Stimulated activated CD4-positive, alpha-beta T cell treated with anti-CD3 and anti-CD28 coated beads, TNF-alpha, amount 100 ng/mL, for 24 hours (primary cell): ENCODE measurements around the gene RTN4RL1.
"Not testable (repeated sequence)": the region's sequence is repeated elsewhere in the genome, so short reads cannot be mapped to it uniquely, and the experiment has no call there.

Experiments
- DNase-seq, 3 experiments: peaks; one replicate each; pipeline ENCODE4 v3.0.0-alpha.2; 2020; ENCODE audit warnings: low read depth in 3 of 3

The RTN4RL1 gene

DNA sequence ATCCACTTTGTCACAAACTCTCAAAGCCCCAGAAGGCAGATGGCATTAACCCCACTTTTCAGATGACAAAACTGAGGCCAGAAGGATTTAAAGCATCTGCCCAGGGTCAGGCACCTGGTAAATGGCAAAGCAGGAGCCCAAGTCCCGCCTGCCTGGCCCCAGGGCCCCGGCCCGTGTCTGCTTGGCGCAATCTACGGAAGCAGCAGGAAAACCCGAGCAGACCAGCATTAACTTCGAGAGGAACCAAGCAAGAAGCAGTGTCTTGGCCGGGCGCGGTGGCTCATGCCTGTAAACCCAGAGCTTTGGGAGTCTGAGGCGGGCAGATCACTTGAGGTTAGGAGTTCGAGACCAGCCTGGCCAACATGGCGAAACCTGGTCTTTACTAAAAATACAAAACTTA is 21.6 kb downstream of the RTN4RL1 start:
- DNase-seq: no peak

DNA sequence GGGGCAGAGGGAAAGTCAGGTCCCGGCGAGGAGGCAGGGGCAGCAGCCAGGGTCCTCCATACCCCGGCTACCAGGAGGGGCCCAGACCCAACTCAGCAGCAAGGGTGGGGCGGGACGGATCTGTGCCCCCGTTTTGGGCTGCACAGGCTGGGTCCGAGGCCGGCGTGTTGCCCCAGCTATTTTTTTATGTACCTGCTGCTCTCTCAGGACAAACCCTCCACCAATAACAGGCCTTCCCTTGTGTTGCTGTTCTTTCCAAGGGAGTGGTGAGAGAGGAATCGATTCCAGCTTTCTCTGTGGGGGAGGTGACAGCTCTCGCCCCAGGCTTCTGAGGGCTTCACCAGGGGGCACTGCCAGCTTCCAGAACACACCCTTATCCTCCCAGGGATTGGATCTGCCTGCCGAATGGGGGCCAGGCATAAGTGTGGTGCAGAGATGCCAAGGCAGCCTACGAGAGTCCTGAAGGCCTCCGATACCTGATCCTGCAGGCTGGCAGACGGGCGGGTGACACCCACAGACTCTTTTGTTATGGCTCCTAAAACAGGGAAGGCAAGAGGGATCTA is 22.3 kb downstream of the RTN4RL1 start:
- no peak for DNase-seq

DNA sequence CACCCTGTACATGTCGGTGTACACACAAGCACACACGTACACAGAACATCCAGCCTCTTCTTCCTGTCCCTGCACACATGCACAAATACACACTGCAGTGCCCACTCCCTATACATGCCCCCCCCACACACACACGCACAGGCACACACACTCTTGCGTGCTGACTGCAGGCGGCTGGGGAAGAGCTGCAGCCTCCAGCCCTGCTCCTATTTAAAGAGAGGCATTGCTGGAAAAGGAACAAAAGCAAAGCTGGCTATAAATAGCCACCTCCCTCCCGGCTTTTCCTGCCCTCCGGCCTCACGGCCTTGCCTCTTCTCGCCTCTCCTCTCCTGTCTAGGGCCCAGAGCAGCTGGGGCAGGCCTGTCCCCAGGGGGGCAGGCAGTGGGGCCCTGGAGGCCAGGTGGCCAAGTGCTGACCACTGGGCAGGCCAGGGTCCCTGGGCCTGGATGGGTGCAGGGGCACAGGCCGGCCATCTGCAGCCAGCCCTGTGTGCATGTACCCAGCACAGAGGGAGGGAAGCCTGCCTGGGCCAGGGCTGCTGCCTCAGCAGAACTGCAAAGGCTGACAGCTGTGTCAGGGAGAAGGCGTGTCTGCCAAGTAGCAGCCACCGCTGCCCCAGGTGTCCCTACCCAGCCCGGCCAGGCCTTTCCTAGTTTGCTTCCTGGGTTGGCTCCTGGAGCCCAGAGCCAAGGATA is 25.4 kb downstream of the RTN4RL1 start:
- no peak for DNase-seq

DNA sequence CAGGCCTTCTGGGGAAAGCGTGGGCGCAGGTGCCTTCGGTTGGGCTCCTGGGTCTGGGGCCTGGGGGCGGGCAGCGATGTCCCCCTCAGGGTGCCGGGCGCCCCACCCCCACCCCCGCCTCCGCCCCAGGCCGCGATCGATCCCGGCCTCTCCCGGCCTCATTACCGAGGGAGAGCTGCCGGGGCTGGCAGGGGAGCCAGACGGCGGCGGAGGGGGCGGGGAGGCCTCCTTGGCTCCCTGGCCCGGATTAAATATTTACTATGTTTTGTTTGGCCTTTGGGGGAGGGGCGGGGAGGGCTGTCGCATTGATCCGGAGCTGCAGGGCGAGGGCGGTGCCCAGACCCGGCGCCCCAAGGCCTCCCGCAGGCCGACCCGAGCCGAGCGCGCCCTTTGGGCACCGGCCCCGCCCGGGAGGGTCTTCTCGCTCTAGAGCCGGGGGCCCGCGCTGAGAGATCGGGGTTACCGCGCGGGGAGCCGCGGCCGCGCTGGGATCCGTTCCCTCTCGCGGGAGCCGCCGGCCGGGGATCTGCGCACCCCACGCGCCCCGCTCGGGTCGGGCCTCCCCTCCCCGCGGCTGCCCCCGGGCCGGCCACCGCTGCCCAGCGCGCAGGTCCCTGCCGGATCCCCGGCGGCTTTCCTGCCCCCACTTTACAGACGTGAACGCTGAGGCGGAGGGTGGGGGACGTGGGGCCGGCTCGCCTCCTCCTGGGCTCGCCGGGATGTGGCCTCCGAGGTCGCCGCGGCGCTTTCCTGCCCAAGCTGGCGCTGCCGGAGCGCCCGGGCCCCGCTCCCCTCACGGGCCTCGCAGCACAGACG is 27.0 kb downstream of the RTN4RL1 start:
- DNase-seq: no peak

DNA sequence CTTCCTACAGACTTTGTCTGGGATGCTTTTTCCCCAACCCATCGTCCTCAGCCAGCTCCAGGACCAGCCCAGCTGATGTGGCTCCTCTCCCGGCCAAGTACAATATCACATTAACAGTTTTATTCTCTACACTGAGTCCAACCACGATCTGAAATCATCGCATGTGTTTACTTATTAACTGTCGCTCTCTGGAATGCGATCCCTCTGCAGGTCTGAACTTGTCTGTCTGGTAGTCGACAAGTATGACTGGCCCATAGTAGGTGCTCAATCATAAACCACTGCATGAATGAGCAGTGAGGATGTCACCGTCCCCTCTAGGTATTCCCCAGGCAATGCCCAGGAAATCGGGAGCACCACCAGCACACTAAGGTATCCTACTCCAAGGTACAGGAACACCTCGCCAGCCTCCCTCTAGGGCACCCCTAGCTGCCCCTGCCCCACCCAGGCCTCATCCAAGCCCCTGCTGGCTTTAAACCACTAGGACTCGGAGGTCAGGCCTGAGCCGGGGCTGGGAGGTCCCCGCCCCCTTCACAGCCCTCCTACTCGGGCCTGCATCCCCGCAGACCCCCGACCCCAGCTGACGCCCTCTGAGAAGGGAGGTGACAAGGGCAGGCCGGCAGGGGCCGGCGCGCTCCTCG is 27.7 kb downstream of the RTN4RL1 start:
- DNase-seq: no peak

DNA sequence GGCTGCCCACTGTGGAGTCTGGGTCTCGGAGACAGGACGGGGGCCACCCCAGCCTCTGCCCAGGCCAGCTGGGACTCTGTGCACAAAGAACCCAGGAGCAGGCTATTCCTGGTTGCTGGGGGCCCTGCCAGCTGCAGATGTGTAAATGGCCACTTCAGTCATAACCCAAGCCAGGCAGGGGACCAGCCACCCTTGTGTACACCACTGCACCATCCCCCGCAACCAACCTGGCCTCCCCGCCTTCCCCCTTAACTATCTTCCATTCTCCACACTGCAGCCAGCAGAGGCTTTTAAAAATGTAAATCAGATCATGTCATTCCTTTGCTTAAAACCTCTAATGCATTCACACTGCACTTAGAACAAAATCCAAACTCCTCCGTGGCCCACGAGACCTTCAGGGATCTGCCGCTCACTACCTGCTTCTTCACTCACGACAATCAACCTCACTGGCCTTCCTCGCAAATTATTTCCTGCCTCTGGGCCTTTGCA is 28.3 kb downstream of the RTN4RL1 start:
- no peak for DNase-seq

DNA sequence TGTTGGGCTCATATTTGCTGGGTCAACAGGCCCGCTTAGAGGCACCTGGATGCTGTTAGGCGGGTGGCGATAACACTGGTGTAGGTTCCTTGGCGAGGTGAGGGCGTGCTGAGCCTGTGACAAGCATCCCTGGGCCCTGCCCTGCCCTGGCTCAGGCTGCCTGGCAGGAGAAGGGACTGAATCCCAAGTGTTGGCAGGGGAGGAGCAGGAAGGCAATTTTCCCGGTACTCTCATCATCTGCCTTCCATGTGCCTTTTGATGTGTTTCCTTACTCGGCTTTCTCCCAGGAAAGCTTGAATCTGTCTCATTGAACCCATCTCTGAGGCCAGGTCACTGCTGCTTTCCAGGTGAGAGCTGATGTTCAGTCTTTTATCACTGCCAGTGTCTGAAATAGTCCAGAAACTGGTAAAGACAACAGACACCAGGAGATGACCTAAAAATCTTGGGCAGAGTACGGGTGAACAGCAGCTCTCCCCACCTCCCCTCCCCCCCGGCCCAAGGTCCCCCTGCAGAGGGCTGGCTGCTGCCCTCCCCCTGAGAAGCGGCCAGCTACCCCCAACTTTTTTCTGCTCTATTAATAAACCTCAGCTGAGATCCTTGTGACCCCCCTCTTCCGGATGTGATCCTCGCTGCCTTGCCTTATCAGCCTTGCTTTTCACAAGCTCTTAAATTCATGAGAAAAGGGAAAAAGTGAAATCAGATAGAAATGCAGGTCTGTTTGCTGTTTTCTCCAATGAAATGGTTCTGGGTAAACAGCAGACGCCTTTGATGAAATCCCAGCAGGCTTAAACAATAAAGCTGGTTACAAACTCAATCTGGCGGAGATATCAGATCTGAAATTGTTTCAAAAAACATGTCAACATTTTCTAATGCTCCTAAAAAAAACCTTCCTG is 29.0 kb downstream of the RTN4RL1 start:
- DNase-seq: no peak

DNA sequence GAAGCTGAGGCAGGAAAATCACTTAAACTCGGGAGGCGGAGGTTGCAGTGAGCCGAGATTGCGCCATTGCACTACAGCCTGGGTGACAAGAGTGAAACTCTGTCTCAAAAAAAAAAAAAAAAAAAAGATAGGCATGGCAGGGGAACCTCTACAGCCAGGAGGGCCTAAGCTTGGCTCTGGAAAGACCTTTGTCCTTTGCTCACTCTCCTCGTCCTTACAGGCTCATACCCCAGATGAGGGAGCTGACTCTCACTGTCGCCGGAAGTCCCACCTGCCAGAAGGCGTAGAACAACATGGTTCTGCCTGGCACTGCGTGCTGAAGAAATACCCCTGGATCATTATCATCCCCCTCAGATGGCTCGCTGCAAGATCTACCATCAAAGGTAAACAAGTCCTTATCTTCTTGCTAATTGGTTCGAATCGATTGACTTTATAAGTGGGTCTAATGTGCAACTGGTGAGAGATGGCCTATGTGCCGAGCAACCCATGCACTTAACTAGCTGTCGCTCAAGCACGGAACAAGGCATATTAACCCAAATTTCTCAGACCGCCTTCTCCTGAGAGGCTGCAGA is 29.7 kb downstream of the RTN4RL1 start:
- no peak for DNase-seq

DNA sequence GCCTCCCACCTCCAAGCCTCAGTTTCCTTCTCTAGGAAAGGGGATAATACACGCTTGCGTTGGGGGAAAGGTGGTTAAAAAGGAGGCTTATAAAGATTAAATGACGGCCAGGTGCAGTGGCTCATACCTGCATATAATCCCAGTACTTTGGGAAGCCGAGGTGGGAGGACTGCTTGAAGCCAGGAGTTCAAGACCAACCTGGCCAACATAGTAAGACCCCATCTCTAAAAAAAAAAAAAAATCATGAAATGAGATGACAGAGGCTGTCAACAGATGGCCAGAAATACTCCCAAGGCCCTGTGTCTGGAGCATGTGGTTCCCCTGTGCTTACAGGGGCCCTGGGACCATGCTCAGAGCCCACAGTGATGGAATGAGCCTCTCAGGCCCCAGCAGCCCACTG is 30.4 kb downstream of the RTN4RL1 start:
- DNase-seq: no peak

DNA sequence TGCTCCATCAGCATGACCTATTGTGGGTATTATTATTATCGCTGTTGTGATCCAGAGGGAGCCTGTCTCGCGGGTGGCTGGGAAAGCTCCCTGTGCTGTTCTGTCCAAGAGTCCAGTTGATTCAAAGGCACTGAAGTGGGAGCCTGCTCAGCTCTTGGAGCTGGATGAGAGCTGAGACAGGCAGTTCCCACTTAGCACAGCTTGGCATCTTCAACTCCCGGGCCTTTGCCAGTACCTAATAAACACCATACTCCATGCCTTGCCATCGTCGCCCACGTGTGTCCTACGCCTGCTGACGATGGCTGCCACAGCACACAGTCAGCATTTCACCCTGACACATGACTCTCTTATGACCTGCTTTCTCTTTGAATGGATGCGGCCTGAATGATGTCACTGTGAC is 32.6 kb downstream of the RTN4RL1 start:
- DNase-seq: no peak

DNA sequence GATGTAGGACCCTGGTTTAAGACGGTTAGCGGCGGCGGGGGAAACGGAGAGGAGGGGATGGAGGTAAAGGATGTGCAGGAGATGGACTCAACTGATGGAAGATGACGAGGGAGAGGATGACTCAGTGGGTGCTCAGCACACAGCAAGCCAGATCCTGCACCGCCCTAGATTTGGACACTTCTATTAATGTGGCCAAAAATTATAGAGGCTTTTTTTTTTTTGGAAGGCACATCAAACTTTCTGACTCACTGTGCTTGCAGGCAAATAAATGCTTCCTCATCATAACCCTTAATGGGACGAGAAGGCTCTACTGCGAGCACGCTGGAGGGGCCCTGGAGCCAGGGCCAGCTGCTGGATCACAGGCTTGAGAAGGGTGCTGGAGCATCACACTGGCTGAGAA is 36.0 kb downstream of the RTN4RL1 start:
- no peak for DNase-seq

DNA sequence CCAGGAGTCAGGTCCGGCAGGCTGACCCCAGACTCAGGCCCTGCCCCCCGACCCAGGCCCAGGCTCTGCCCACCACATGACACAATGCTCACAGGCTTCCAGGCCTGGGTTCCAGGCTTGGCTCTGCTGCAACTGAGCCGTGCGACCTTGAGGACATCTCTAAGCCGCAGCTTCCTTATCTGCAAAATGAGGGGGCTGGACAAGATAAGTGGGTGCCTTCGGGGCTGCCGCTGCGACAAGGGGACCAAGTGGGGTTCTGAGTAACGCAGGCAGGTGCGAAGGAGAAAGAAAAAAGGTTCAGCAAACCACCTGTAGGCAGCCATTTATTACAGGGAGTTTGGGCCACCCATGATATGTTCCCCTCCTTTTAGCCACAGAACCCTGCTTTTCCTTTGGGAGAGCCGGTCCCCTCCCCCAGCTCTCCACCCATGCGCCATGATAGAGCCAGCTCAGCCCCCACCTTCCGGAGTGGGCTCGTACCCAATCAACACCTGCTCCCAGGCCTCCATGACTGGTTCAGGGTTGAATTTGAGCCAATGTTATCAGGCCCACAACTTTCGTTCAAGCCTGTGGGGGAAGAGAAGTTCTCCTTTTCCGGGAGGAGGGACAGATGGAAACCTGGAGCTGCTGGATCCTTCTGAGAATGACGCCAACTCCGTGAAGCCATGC is 38.2 kb downstream of the RTN4RL1 start:
- no peak for DNase-seq

DNA sequence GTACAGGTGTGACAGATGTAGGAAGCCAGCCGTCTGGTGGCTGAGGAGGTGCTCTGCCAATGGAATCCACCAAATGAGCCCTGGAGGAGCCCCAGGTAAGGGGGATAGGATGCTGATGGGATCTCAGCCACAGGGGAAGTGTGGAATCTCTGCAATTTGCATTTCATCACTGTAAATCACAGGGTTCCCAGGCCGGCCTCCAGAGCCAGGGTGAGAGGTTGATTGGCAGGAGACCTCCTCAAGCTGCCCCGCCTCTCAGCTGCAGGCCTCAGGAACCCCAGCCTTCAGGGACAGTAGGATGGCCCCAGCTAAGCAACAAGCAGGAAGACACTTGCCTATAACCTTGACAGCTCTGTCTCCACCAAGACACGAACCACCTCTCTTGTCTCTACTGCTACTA is 39.4 kb downstream of the RTN4RL1 start:
- no peak for DNase-seq

DNA sequence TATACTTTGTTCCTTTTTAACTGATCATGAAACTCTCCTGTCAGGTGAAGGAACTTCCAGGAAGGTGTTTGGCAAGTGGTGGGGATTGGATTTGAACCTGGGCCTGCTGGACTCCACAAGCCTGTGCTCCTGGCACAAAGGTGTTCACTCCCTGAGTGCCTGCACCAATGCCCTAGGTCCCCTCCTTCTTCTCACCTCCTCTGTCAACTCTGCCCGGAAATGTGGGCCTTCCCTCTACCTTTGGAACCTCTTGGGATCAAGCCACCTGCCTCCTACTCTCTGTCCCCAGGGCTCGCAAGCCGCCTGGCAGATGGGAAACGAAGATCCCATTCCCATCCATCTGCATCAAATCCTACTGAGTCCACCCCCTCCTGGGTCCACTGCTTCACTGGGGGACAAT is 40.0 kb downstream of the RTN4RL1 start:
- no peak for DNase-seq

DNA sequence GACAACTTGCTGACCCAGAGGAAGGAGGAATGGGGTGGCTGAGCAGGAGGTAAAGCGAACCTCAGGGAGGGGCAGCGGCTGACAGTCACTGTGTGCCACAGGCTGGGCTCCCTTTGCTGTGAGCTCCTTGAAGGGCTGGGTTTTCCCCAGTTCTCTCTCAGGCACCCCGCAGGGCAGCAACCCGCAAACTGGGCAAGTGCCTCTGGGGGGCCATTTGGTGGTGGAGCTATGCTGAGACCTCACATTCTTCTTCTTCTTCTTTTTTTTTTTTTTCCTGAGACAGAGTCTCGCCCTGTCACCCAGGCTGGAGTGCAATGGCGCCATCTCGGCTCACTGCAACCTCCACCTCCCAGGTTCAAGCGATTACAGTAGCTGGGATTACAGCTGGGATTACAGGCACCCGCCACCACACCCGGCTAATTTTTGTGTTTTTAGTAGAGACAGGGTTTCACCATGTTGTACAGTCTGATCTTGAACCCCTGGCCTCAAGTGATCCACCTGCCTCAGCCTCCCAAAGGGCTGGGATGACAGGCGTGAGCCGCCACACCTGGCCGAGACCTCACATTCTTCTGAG is 42.3 kb downstream of the RTN4RL1 start:
- not testable (repeated sequence) for DNase-seq

DNA sequence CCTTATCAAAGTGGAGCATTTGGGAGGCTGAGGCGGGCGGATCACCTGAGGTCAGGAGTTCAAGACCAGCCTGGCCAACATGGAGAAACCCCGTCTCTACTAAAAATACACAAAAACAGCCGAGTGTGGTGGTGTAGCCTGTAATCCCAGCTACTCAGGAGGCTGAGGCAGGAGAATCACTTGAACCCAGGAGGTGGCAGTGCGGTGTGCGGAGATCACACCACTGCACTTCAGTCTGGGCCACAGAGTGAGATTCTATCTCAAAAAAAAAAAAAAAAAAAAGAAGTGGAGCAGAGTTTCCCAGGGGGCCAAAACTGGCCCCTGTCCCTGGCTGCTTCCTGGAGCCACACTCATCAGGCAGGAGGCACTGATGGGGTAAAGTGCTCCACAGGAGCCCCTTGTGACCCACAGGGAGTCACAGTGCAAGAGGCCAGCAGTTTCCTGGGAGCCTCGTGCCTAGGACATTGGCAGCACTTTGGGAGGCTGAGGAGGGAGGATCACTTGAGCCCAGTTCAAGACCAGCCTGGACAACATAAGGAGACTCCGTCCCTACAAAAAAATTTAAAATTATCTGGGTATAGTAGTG is 44.4 kb downstream of the RTN4RL1 start:
- DNase-seq: no peak

DNA sequence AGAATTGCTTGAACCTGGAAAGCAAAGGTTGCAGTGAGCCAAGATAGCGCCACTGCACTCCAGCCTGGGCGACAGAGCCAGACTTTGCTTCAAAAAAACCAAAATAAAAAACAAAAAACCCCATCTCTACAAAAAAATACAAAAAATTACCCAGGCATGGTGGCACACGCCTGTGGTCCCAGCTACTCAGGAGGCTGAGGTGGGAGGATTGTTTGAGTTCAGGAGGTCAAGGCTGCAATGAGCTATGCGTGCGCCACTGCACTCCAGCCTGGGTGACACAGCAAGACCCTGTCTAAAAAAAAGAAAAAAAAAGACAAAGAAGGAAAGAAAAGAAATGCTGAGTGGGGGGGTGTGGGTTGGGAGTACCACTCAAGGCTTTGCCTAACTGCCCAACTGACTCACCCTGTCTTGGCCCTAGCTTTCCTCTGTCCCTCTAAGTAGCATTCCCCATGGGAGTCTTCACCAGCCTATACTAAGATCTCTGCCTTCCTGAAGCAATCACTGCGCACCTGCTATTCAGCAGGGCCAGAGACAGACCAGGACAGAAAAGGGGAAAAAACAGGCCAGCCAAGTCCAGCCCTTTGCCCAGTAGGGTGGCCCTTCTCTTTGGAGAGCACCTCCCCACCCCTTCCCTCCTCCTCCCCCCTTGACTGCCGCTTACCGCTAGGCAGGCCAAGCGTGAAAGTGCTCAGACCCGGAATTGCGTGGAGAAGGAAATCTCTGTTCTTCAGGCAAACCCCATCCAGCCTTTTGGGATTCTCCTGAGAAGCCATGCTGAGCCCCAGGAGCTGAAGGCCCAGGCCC is 45.8 kb downstream of the RTN4RL1 start:
- no peak for DNase-seq

DNA sequence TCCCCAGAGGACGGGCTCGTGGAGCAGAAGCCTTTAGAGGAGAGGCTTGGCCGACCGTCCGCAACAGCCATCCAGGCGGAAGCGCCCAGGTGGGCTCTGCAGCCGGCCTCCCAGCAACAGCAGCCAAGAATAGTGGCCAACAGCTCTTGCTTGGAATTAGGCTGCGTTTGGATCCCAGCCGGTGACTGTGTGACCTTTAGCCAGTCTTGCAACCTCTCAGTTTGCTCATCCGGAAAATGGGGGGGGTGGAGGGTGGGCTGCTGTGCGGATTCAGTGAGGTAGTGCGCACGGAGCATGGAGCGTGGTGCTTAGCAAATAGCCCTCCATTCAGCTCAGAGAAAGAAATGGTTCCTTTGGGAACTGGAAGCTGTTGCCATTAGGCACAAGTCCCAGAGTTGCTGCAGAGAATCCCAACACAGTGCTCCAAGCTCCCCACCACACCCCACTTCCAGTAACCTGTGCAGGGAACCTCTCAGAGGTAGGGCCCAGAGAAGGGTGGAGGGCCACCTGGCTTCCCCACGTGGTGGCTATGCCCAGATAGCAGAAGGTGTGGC is 46.7 kb downstream of the RTN4RL1 start:
- no peak for DNase-seq
